SH-SY5Y (cell line): ENCODE data around the gene GADL1.

Experiments used
- GATA2 ChIP-seq: IDR thresholded peaks from 2 replicates; pipeline ENCODE4 v1.6.1; 2011; ENCODE audit warnings: mild to moderate bottlenecking, low read depth, low read length
- GATA3 ChIP-seq: IDR thresholded peaks from 2 replicates; pipeline ENCODE4 v1.6.1; 2011; ENCODE audit warnings: low read depth, mild to moderate bottlenecking, low read length, moderate library complexity

DNA sequence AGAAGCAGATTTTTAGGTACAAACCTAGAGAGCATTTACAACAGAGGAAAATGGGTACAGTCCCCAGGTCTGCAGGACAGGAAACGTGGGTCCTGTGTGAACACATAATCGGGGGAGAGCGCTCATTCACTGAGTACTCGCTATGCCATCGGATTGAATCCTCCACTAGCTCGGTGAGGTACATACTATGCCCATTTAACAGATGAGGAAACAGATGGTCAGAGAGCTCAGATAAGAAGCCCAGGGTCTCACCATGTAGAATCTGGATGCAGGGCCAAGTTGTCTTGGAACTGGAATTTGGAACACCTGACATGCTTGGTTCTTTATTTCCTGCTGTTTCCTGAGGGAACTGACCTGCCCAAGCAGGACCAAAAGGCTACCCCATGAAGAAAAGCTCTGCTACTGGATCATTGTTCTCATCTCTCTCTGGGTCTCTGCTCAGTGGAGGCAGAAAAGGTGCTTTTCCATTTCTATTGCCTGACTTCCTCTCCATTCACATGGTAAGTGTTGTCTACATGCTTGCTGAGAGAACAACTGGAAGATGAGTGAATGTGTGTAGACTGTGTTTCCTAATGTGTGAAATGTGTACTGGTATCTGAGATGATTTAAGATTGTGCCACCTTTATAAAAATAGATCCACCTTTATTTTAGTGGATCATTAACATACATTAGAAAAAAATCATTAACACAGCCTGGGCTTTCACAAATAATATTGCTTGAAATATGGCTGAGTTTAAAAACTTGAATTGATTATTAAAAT lies 199.0 kb downstream of the GADL1 start:
- TF ChIP-seq GATA2 (no peak), GATA3 (no peak)
